GM19467 (cell line): ENCODE data around the gene RNU7-1.

Experiments
- ATAC-seq: cut with Tn5 transposase; IDR thresholded peaks from one replicate; pipeline ENCODE4 v1.9.1; 2021; ENCODE audit warnings: mild to moderate bottlenecking, moderate library complexity; ENCODE audit not compliant: unreplicated experiment

Gene RNU7-1

GRCh38 chr12:6936636-6937480 is 6.8 kb upstream of the RNU7-1 start:
- peak; percentile 7 for ATAC-seq

- ATAC-seq = peak; percentile 77
Measured at GRCh38 chr12:6937481-6938352, 5.9 kb upstream of the RNU7-1 start.

DNA sequence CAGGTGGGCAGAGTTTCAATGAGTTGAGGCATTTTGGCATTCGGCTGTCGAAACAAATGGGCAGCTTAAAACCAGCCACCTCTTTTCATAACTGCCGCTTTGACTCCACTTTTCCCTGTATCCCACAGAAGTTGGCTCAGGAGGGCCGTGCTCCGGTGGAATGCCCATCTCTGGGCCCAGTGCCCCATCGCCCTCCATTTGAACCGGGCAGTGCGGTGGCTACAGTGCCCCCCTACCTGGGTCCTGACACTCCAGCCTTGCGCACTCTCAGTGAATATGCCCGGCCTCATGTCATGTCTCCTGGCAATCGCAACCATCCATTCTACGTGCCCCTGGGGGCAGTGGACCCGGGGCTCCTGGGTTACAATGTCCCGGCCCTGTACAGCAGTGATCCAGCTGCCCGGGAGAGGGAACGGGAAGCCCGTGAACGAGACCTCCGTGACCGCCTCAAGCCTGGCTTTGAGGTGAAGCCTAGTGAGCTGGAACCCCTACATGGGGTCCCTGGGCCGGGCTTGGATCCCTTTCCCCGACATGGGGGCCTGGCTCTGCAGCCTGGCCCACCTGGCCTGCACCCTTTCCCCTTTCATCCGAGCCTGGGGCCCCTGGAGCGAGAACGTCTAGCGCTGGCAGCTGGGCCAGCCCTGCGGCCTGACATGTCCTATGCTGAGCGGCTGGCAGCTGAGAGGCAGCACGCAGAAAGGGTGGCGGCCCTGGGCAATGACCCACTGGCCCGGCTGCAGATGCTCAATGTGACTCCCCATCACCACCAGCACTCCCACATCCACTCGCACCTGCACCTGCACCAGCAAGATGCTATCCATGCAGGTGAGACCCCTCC is 5.0 kb upstream of the RNU7-1 start:
- ATAC-seq = no peak

DNA sequence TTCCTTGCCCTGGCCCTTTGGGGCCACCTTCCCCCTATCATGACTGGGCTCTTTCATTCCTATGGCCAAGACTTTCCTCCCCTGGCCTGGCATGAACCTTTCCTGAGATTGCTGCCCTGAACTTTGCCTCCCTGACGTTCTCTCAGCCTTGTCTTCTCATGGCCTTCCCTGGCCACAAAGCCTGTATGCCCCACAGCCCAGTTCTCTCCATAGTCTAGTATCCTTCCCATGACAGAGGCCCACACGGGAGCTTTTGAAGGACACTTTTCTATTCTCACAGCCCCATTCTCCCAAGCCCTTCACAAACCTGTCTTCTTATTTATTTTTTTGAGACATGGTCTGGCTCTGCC is 4.5 kb upstream of the RNU7-1 start:
- no peak for ATAC-seq

- ATAC-seq = no peak
Measured at GRCh38 chr12:6941267-6941666, 2.3 kb upstream of the RNU7-1 start.

- no peak for ATAC-seq
Measured at GRCh38 chr12:6941782-6942181, 1.8 kb upstream of the RNU7-1 start.

DNA sequence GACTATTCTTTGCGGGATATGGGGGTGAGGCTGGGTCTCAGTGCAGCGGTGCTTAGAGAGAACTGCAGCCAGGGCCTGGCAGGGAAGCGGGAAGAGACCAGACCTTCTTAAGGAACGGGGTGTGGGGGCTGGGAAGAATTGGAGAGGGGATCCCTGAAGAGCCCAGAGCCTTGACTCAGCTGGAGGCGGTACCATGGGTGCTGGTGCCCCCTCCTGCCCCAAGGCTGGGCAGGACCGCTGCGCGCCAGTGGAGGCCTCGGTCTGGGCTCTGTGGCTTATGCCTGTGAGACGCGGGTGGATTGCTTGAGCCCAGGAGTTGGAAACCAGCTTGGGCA is 1.3 kb upstream of the RNU7-1 start:
- no peak for ATAC-seq

DNA sequence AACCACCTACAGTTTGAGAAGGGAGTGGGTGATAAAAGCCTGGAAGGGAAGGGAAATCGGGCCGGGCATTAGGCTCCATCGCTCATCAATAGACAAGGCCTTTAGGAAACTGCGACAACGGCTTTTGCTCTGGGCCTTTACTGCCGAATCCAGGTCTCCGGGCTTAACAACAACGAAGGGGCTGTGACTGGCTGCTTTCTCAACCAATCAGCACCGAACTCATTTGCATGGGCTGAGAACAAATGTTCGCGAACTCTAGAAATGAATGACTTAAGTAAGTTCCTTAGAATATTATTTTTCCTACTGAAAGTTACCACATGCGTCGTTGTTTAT is 261 bp upstream of the RNU7-1 start:
- ATAC-seq = peak; percentile 18

- peak; percentile 28 for ATAC-seq
Measured at GRCh38 chr12:6944381-6945186, 968 bp downstream of the RNU7-1 start.

GRCh38 chr12:6945613-6946012 is 2.0 kb downstream of the RNU7-1 start:
- no peak for ATAC-seq

- peak; percentile 26 for ATAC-seq
Measured at GRCh38 chr12:6946033-6946919, 2.7 kb downstream of the RNU7-1 start.

DNA sequence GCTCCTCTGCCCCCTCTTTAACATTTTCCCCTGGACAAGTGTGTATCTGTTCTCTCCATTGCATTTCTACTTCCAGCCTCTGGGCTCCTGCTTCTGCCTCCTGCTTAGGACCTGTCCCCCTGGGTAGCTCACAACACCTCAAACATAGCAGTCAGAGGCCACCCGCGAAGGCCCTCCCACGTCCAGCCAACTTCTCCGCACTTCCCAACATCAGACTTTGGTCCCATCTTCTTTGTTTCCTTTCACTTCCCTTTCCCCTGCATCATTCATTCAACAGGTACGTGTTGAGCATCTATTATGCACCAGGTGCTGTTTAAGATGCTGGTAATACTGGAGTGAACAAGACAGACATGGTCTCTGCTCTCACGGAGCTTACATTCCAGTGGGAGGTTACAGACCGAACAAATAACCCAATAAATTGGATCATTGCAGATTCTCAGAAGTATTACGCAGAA is 3.3 kb downstream of the RNU7-1 start:
- no peak for ATAC-seq

GRCh38 chr12:6947615-6948014 is 4.0 kb downstream of the RNU7-1 start:
- ATAC-seq = no peak

- no peak for ATAC-seq
Measured at GRCh38 chr12:6948873-6949594, 5.4 kb downstream of the RNU7-1 start.

- no peak for ATAC-seq
Measured at GRCh38 chr12:6950401-6950801, 6.8 kb downstream of the RNU7-1 start.

- ATAC-seq = no peak
Measured at GRCh38 chr12:6950811-6951540, 7.4 kb downstream of the RNU7-1 start, which contains the start of gene PTPN6. Gene PTPN6, plus strand, starts transcription at chr12:6951356. Its CDS starts 157 bp downstream, at chr12:6951513.

GRCh38 chr12:6951551-6952120 is 8.0 kb downstream of the RNU7-1 start:
- ATAC-seq = no peak
